Measurements from ENCODE around the gene ZDHHC18. TPM values are rescaled to one million over a fixed set of nuclear protein-coding genes. Genes with fewer than 3 reads are reported as not detected.

The ZDHHC18 gene, protein sequence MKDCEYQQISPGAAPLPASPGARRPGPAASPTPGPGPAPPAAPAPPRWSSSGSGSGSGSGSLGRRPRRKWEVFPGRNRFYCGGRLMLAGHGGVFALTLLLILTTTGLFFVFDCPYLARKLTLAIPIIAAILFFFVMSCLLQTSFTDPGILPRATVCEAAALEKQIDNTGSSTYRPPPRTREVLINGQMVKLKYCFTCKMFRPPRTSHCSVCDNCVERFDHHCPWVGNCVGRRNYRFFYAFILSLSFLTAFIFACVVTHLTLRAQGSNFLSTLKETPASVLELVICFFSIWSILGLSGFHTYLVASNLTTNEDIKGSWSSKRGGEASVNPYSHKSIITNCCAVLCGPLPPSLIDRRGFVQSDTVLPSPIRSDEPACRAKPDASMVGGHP
- total RNA-seq: 10 to 100 TPM; 73.3 to 76.3 TPM

DNA sequence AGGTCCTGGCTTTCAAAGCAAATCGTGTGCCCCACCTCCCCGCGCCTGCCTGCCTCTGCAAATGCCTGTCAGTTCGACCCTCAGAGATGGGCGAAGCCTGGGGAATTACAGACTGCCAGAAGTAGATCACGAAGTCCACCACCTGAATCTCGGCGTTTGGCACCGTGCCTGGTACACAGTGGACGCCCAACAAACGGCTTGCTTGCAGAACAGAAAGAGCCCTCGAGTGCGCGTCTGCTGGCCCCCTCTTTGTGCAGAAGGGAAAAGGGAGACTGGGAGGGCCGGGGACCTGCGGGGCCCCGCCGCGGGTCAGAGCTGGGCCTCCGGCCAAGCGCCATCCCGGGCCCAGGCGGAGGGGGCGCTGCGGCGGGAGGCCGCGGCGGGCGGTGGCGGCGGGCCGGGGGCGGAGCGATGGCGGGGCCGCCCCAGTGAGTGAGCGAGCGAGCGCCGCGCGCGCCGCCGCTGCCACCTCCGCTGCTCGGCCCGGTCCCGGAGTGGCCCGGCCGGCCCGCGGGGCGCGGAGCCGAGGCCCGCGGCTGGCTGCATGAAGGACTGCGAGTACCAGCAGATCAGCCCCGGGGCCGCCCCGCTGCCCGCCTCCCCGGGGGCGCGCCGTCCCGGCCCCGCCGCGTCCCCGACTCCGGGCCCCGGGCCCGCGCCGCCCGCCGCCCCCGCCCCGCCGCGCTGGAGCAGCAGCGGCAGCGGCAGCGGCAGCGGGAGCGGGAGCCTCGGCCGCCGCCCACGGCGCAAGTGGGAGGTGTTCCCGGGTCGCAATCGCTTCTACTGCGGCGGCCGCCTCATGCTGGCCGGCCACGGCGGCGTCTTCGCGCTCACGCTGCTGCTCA, at the start of gene ZDHHC18:
Gene ZDHHC18, plus strand, starts transcription at position 428 of the 845 bp plus-strand sequence. Its CDS starts 117 bp downstream, at position 545.
- ChIA-PET CTCF (interaction anchor here (0.5 to 2.3 kb wide), 4 partner anchors 15 to 316 kb away, joined by 3 to 14 read pairs (median 4); no protein-coding TSS in a partner anchor), POLR2A (interaction anchor here (1.0 to 2.9 kb wide), 5 partner anchors 7 to 39 kb away, joined by 4 to 12 read pairs (median 5); no protein-coding TSS in a partner anchor)
- peaks cover 57% of the 10 kb centered on the region for H3K4me1 Mint-ChIP-seq
- H3K9me3 Mint-ChIP-seq: no peaks in the 10 kb centered on the region
- H3K27me3 Mint-ChIP-seq: no peaks in the 10 kb centered on the region
- H3K4me3 Mint-ChIP-seq: peak within 1 kb of the TSS; percentile 98
- peak; percentile 78 for DNase-seq
- H3K27ac Mint-ChIP-seq: peak within 1 kb of the TSS; percentile 90
- H3K36me3 Mint-ChIP-seq (ENCODE audit: low read depth): peaks cover 34% of the 10 kb centered on the region

DNA sequence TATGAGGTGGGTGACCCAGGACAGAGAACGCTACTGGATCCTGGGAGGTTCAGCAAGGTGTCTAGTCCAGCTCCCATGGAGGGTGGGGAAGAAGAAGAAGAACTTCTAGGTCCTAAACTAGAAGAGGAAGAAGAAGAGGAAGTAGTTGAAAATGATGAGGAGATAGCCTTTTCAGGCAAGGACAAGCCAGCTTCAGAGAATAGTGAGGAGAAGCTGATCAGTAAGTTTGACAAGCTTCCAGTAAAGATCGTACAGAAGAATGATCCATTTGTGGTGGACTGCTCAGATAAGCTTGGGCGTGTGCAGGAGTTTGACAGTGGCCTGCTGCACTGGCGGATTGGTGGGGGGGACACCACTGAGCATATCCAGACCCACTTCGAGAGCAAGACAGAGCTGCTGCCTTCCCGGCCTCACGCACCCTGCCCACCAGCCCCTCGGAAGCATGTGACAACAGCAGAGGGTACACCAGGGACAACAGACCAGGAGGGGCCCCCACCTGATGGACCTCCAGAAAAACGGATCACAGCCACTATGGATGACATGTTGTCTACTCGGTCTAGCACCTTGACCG, 47.3 kb upstream of the ZDHHC18 start:
- ChIA-PET CTCF (interaction anchor here (0.6 to 1.1 kb wide), 4 partner anchors 25 to 279 kb away, joined by 3 to 4 read pairs (median 3); no protein-coding TSS in a partner anchor), POLR2A (interaction anchor here (0.8 to 3.8 kb wide), 5 partner anchors 9 to 174 kb away, joined by 3 to 15 read pairs (median 3); partner anchors contain the start of gene PIGV)
- Mint-ChIP-seq H3K4me3 (no peak overlapping the region), H3K4me1 (peaks cover 12% of the 10 kb centered on the region), H3K9me3 (no peaks in the 10 kb centered on the region), H3K36me3 (ENCODE audit: low read depth) (peaks cover 77% of the 10 kb centered on the region), H3K27ac (no peak overlapping the region), H3K27me3 (no peaks in the 10 kb centered on the region)
- no peak for DNase-seq

DNA sequence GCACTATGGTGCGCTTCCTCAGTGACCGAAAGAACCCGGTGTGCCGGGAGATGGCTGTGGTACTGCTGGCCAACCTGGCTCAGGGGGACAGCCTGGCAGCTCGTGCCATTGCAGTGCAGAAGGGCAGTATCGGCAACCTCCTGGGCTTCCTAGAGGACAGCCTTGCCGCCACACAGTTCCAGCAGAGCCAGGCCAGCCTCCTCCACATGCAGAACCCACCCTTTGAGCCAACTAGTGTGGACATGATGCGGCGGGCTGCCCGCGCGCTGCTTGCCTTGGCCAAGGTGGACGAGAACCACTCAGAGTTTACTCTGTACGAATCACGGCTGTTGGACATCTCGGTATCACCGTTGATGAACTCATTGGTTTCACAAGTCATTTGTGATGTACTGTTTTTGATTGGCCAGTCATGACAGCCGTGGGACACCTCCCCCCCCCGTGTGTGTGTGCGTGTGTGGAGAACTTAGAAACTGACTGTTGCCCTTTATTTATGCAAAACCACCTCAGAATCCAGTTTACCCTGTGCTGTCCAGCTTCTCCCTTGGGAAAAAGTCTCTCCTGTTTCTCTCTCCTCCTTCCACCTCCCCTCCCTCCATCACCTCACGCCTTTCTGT, 46.0 kb upstream of the ZDHHC18 start:
- POLR2A ChIA-PET: interaction anchor here (0.7 to 3.8 kb wide), 5 partner anchors 8 to 110 kb away, joined by 3 to 15 read pairs (median 3); partner anchors contain the start of genes GPN2 and PIGV
- no peaks in the 10 kb centered on the region for H3K27me3 Mint-ChIP-seq
- no peak overlapping the region for H3K4me3 Mint-ChIP-seq
- DNase-seq: no peak
- H3K9me3 Mint-ChIP-seq: no peaks in the 10 kb centered on the region
- peaks cover 18% of the 10 kb centered on the region for H3K4me1 Mint-ChIP-seq
- H3K36me3 Mint-ChIP-seq (ENCODE audit: low read depth): peaks cover 64% of the 10 kb centered on the region
- H3K27ac Mint-ChIP-seq: no peak overlapping the region
- CTCF ChIA-PET: interaction anchor here (1.3 kb wide), 1 partner anchor 281 kb away, joined by 3 read pairs; no protein-coding TSS in a partner anchor

DNA sequence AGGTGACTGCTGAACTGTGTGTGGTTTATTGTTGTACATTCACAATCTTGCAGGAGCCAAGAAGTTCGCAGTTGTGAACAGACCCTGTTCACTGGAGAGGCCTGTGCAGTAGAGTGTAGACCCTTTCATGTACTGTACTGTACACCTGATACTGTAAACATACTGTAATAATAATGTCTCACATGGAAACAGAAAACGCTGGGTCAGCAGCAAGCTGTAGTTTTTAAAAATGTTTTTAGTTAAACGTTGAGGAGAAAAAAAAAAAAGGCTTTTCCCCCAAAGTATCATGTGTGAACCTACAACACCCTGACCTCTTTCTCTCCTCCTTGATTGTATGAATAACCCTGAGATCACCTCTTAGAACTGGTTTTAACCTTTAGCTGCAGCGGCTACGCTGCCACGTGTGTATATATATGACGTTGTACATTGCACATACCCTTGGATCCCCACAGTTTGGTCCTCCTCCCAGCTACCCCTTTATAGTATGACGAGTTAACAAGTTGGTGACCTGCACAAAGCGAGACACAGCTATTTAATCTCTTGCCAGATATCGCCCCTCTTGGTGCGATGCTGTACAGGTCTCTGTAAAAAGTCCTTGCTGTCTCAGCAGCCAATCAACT, 45.2 kb upstream of the ZDHHC18 start:
- no peaks in the 10 kb centered on the region for H3K9me3 Mint-ChIP-seq
- no peak overlapping the region for H3K27ac Mint-ChIP-seq
- ChIA-PET POLR2A (interaction anchor here (0.6 to 1.4 kb wide), 4 partner anchors 83 to 281 kb away, joined by 3 read pairs; partner anchors contain the start of gene GPN2), CTCF (interaction anchor here (1.2 to 1.9 kb wide), 3 partner anchors 9 to 282 kb away, joined by 3 to 5 read pairs (median 4); no protein-coding TSS in a partner anchor)
- H3K4me1 Mint-ChIP-seq: peaks cover 25% of the 10 kb centered on the region
- DNase-seq: no peak
- peaks cover 57% of the 10 kb centered on the region for H3K36me3 Mint-ChIP-seq (ENCODE audit: low read depth)
- H3K27me3 Mint-ChIP-seq: no peaks in the 10 kb centered on the region
- no peak overlapping the region for H3K4me3 Mint-ChIP-seq

DNA sequence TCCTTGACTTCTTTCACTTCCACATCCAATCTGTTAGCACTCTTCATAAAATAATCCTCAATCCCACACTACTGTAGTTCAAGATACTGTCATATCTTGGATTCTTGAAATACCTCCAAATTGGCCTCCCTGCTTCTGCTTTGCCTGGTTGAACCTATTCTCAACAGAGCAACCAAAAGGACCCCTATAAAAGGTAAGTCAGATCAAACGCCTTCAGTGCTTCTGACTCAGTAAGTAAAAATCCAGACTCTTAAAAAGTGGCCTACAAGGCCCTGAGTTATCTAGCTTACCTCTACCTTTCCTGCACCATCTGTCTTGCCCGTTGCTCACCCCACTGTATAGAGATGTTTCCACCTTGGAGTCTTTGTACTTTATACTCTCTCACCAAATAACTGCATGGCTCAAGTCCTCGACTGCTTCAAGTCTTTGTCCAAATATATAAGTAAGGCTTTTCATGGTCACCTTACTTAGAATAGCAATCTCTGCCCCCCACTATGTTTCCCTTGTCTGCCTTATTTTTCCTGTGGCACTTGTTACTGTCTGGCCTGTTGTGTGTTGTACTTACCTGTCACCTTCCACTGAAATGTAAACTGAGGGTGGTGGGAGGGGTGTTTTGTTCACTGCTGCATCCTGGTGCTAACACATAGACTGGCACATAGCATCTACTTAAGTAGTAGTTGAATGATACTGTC, 43.8 kb upstream of the ZDHHC18 start:
- peaks cover 49% of the 10 kb centered on the region for H3K36me3 Mint-ChIP-seq (ENCODE audit: low read depth)
- H3K9me3 Mint-ChIP-seq: no peaks in the 10 kb centered on the region
- H3K4me3 Mint-ChIP-seq: no peak overlapping the region
- no peak overlapping the region for H3K27ac Mint-ChIP-seq
- peaks cover 38% of the 10 kb centered on the region for H3K4me1 Mint-ChIP-seq
- ChIA-PET POLR2A (no interaction called here), CTCF (interaction anchor here (1.9 kb wide), 1 partner anchor 8 kb away, joined by 4 read pairs; no protein-coding TSS in a partner anchor)
- H3K27me3 Mint-ChIP-seq: no peaks in the 10 kb centered on the region
- DNase-seq: no peak

DNA sequence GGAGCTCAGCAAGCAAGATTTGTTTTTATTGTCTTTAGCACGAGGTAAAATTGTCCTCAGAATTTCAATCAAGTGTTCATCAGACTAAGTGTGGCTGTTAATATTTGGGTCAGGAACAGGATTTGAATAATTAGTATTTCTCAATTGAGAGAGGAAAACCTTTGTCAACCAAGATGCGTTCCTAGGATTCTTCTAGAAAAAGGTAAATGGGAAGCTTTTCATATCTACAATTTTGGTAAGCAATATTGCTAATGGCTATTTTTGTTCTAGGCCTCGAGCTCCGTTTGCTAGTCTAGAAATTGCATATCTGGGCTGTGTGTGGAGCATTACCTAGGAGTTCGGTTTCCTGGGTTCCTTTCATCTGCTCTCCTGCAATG, 42.9 kb upstream of the ZDHHC18 start:
- Mint-ChIP-seq H3K4me1 (peaks cover 36% of the 10 kb centered on the region), H3K36me3 (ENCODE audit: low read depth) (peaks cover 42% of the 10 kb centered on the region), H3K27ac (no peak overlapping the region)

DNA sequence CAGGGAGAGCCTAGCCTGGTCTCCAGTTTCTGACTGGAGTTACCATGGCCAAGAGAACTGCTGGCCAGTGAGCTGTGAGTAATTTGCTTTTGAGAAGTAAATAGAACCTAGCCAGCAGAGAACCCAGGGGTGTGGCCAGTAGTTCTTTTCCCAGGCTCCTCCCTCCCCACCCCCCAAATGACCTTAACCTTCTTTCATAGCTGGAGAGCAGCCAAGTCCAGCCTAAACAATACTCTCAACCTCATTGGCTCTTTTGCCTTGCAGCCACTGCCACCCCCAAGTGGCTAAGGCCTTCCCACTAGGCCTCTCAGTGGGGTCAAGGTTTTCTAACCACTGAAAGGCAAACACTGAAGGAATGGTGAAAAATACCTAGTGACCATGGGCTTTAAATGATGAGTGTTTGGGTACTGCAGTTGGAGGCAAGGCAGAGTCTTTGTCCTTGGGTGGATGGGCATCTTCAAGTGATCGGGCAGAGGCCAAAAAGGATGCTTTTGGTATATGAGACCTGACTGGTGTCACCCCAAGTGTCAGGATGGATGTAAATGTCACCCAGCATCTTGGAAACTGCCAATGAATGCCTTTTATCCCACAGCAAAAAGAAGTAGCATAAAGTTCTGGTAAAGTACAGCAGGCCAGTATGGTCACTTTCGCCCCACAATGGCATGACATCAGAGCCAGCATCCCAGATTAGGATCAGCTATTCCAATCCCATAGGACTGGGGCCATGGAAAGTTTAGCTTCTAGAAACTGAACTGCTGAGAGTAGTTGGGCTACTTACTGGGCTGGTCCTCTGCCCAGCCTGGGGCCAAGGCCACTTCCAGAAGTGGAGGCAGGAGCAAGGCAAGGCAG, 42.2 kb upstream of the ZDHHC18 start:
- ChIA-PET CTCF (interaction anchor here (8.2 kb wide), 1 partner anchor 180 kb away, joined by 221 read pairs; no protein-coding TSS in a partner anchor), POLR2A (interaction anchor here (0.8 to 9.4 kb wide), 7 partner anchors 8 to 283 kb away, joined by 3 to 516 read pairs (median 4); partner anchors contain the start of gene ARID1A)
- Mint-ChIP-seq H3K4me1 (peaks cover 40% of the 10 kb centered on the region), H3K27me3 (no peaks in the 10 kb centered on the region), H3K4me3 (no peak overlapping the region), H3K27ac (no peak overlapping the region), H3K9me3 (no peaks in the 10 kb centered on the region), H3K36me3 (ENCODE audit: low read depth) (peaks cover 36% of the 10 kb centered on the region)
- no peak for DNase-seq

More for the DNA sequence above, 42.9 kb upstream of the ZDHHC18 start:
- no peak overlapping the region for H3K4me3 Mint-ChIP-seq
- CTCF ChIA-PET: no interaction called here
- POLR2A ChIA-PET: interaction anchor here (0.9 to 9.4 kb wide), 3 partner anchors 39 to 85 kb away, joined by 3 to 516 read pairs (median 4); partner anchors contain the start of gene ARID1A
- no peak for DNase-seq
- no peaks in the 10 kb centered on the region for H3K27me3 Mint-ChIP-seq
- no peaks in the 10 kb centered on the region for H3K9me3 Mint-ChIP-seq

DNA sequence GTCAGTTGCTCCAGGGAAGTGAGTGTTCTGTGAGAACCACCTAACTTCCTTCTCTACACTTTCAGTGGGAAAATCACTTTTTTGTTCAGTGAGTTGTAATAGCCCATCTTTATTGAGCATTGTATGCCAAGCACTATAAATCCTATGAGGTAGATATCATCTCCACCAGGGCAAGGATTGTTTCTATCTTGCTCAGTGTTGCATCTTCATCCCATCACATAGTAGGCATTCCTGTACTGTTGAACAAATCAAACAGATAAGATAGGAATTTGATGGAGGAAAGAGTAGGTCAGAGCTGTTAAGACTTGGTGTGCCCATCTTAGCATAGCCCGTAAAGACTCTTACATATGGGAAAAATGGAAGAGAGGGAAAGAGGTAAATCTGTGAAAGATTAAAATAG, 41.6 kb upstream of the ZDHHC18 start:
- peaks cover 46% of the 10 kb centered on the region for H3K4me1 Mint-ChIP-seq
- DNase-seq: no peak
- ChIA-PET CTCF (interaction anchor here (7.9 to 8.2 kb wide), 2 partner anchors 92 to 181 kb away, joined by 82 to 221 read pairs; no protein-coding TSS in a partner anchor), POLR2A (interaction anchor here (0.8 to 9.4 kb wide), 8 partner anchors 9 to 285 kb away, joined by 3 to 516 read pairs (median 4); partner anchors contain the start of gene ARID1A)
- no peak overlapping the region for H3K27ac Mint-ChIP-seq
- H3K4me3 Mint-ChIP-seq: no peak overlapping the region
- no peaks in the 10 kb centered on the region for H3K27me3 Mint-ChIP-seq
- H3K9me3 Mint-ChIP-seq: no peaks in the 10 kb centered on the region
- peaks cover 29% of the 10 kb centered on the region for H3K36me3 Mint-ChIP-seq (ENCODE audit: low read depth)

DNA sequence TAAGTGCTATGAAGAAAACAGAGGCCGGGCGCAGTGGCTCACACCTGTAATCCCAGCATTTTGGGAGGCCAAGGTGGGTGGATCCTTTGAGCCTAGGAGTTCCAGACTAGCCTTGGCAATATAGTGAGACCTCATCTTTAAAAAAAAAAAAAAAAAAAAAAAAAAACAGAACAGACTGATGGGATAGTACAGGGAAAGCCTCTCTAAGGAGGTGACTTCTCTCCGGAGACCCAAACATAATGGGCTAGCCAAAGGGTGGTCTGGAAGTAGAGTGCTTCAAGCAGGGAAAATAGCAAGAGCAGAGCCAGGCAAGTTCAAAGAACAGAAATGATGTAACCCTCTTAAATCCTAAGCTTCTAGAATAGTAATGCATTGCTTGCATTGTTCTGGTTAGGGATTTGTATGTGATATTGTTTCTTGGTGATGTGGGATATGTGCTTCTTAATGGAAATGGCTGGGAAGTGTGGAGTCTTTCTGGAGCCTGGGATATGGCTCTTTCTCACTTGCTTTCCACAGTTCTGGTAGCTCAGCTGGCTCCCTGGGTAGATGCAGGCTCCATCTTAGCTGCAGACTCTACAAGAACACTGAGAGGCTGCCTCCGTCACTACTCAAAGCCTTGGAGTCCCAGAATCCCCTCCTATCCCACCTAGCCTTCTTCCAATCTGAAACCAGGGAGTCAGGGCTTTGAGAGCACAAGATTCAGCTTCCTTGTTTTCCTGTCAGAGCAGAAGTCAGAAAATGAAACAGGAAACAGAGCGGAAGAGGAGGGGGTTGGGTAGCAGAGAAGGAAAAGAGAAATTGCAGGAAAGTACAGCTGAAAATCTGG, 40.7 kb upstream of the ZDHHC18 start:
- ChIA-PET CTCF (interaction anchor here (1.1 to 8.2 kb wide), 5 partner anchors 26 to 182 kb away, joined by 4 to 221 read pairs (median 5); no protein-coding TSS in a partner anchor), POLR2A (interaction anchor here (0.8 to 9.4 kb wide), 19 partner anchors 9 to 286 kb away, joined by 3 to 516 read pairs (median 5); partner anchors contain the start of gene ARID1A)
- Mint-ChIP-seq H3K4me1 (peaks cover 56% of the 10 kb centered on the region), H3K36me3 (ENCODE audit: low read depth) (peaks cover 22% of the 10 kb centered on the region), H3K4me3 (peak overlapping the region; percentile 79), H3K27me3 (no peaks in the 10 kb centered on the region), H3K9me3 (no peaks in the 10 kb centered on the region), H3K27ac (peak overlapping the region; percentile 100)
- DNase-seq: no peak

Data from activated CD4-positive, alpha-beta memory T cell treated with anti-CD3 and anti-CD28 coated beads, Interleukin-2, amount 10 ng/mL, durations not matched to agents 7 days and 5 days (primary cell).